ENCODE data around the gene KIF21B. TPM values are rescaled to one million over a fixed set of nuclear protein-coding genes. Genes with fewer than 3 reads are reported as not detected.
"Not testable (repeated sequence)": the region's sequence is repeated elsewhere in the genome, so short reads cannot be mapped to it uniquely, and the experiment has no call there.

Gene KIF21B
- total RNA-seq, 5 donors from 2014 or later (not counting 1 experiment from before 2014, with no cell fraction given) = 70.8 to 110 (median 101) TPM

GRCh38 chr1:200949626-200950025 is 73.9 kb downstream of the KIF21B start:
- CTCF ChIA-PET = no interaction called here
- H3K4me3 Mint-ChIP-seq = no peak overlapping the region
- peaks cover 0 to 10% (median 0%) of the 10 kb centered on the region in 3 donors for H3K9me3 Mint-ChIP-seq

GRCh38 chr1:200947059-200947566 is 76.4 kb downstream of the KIF21B start:
- no peaks in the 10 kb centered on the region for H3K4me1 Mint-ChIP-seq

More at GRCh38 chr1:200949626-200950025, 73.9 kb downstream of the KIF21B start:
- POLR2A ChIA-PET = no interaction called here
- no peak for DNase-seq
- H3K9me3 ChIP-seq = no peaks in the 10 kb centered on the region
- H3K27ac ChIP-seq (ENCODE audit: low read length) = no peak overlapping the region
- H3K36me3 ChIP-seq (ENCODE audit: control insufficient read depth in 2 of 2, extremely low read depth in 1 of 2, insufficient read depth in 1 of 2, low read length in 1 of 2) = no peaks in the 10 kb centered on the region
- Mint-ChIP-seq H3K27me3 (peaks cover 3 to 10% of the 10 kb centered on the region in 2 donors), H3K4me1 (no peaks in the 10 kb centered on the region), H3K36me3 (no peaks in the 10 kb centered on the region), H3K27ac (no peak overlapping the region)
- 93% methylated on average over 8 of the region's 8 CpGs for WGBS (ENCODE audit: insufficient coverage)
- ATAC-seq (replicated peaks in 1 of 4) = no peak
- H3K27me3 ChIP-seq (replicated peaks in 1 of 2; ENCODE audit: control insufficient read depth in 2 of 2, extremely low read depth in 1 of 2, insufficient read depth in 2 of 2, low read length in 1 of 2) = peaks cover 0 to 11% of the 10 kb centered on the region in 2 experiments
- H3K4me3 ChIP-seq (ENCODE audit: control insufficient read depth in 1 of 2, extremely low read depth in 1 of 2, low read length in 1 of 2) = no peak overlapping the region
- H3K4me1 ChIP-seq (ENCODE audit: control insufficient read depth in 1 of 2, extremely low read depth in 1 of 2, insufficient read depth in 2 of 2, low read length in 2 of 2) = no peaks in the 10 kb centered on the region

GRCh38 chr1:200945111-200945510 is 78.4 kb downstream of the KIF21B start:
- peaks cover 5 to 28% (median 5%) of the 10 kb centered on the region in 3 donors for H3K9me3 Mint-ChIP-seq
- ChIA-PET CTCF (no interaction called here), POLR2A (no interaction called here)
- H3K36me3 Mint-ChIP-seq = no peaks in the 10 kb centered on the region
- WGBS (ENCODE audit: insufficient coverage) = no CpG with 5 or more reads among the region's 3 CpGs
- no peak overlapping the region for H3K4me3 Mint-ChIP-seq
- ATAC-seq (replicated peaks in 1 of 4) (no peak), DNase-seq (no peak)
- H3K27ac Mint-ChIP-seq = no peak overlapping the region
- H3K27me3 Mint-ChIP-seq = peaks cover 3 to 10% of the 10 kb centered on the region in 2 donors
- Histone ChIP-seq H3K27ac (ENCODE audit: low read length) (no peak overlapping the region), H3K36me3 (ENCODE audit: control insufficient read depth in 2 of 2, extremely low read depth in 1 of 2, insufficient read depth in 1 of 2, low read length in 1 of 2) (no peaks in the 10 kb centered on the region), H3K4me3 (ENCODE audit: control insufficient read depth in 1 of 2, extremely low read depth in 1 of 2, low read length in 1 of 2) (no peak overlapping the region), H3K27me3 (replicated peaks in 1 of 2; ENCODE audit: control insufficient read depth in 2 of 2, extremely low read depth in 1 of 2, insufficient read depth in 2 of 2, low read length in 1 of 2) (peaks cover 0 to 11% of the 10 kb centered on the region in 2 experiments), H3K4me1 (ENCODE audit: control insufficient read depth in 1 of 2, extremely low read depth in 1 of 2, insufficient read depth in 2 of 2, low read length in 2 of 2) (no peaks in the 10 kb centered on the region), H3K9me3 (no peaks in the 10 kb centered on the region)
- peaks cover 0 to 2% (median 0%) of the 10 kb centered on the region in 3 donors for H3K4me1 Mint-ChIP-seq

More at GRCh38 chr1:200947059-200947566, 76.4 kb downstream of the KIF21B start:
- H3K4me3 Mint-ChIP-seq = no peak overlapping the region
- DNase-seq = no peak
- CTCF ChIA-PET = interaction anchor here in 1 of 2 donors (0.6 kb wide), 1 partner anchor 275 kb away, joined by 5 read pairs; no protein-coding TSS in a partner anchor
- Histone ChIP-seq H3K27me3 (replicated peaks in 1 of 2; ENCODE audit: control insufficient read depth in 2 of 2, extremely low read depth in 1 of 2, insufficient read depth in 2 of 2, low read length in 1 of 2) (peaks cover 0 to 11% of the 10 kb centered on the region in 2 experiments), H3K4me1 (ENCODE audit: control insufficient read depth in 1 of 2, extremely low read depth in 1 of 2, insufficient read depth in 2 of 2, low read length in 2 of 2) (no peaks in the 10 kb centered on the region), H3K27ac (ENCODE audit: low read length) (no peak overlapping the region), H3K36me3 (ENCODE audit: control insufficient read depth in 2 of 2, extremely low read depth in 1 of 2, insufficient read depth in 1 of 2, low read length in 1 of 2) (no peaks in the 10 kb centered on the region), H3K9me3 (no peaks in the 10 kb centered on the region), H3K4me3 (ENCODE audit: control insufficient read depth in 1 of 2, extremely low read depth in 1 of 2, low read length in 1 of 2) (no peak overlapping the region)
- H3K27me3 Mint-ChIP-seq = peaks cover 3 to 10% of the 10 kb centered on the region in 2 donors
- H3K36me3 Mint-ChIP-seq = no peaks in the 10 kb centered on the region
- POLR2A ChIA-PET = no interaction called here
- no peak overlapping the region for H3K27ac Mint-ChIP-seq
- WGBS (ENCODE audit: insufficient coverage) = no CpG with 5 or more reads among the region's 3 CpGs
- ATAC-seq (replicated peaks in 1 of 4) = no peak
- peaks cover 0 to 16% (median 2%) of the 10 kb centered on the region in 3 donors for H3K9me3 Mint-ChIP-seq

- no CpG with 5 or more reads among the region's 4 CpGs for WGBS (ENCODE audit: insufficient coverage)
- ATAC-seq (replicated peaks in 1 of 4) = peak; percentile 36 to 77 (median 60)
- ChIA-PET POLR2A (interaction anchor here (0.5 to 0.6 kb wide), 5 partner anchors 32 to 325 kb away, joined by 4 to 7 read pairs (median 4); partner anchors contain the start of gene DDX59 (in 1 of the 2)), CTCF (interaction anchor here (0.5 to 0.7 kb wide), 6 partner anchors 18 to 1531 kb away, joined by 3 to 6 read pairs (median 4); no protein-coding TSS in a partner anchor)
- Mint-ChIP-seq H3K4me3 (no peak overlapping the region), H3K27me3 (no peaks in the 10 kb centered on the region), H3K27ac (no peak overlapping the region), H3K4me1 (peaks cover 0 to 7% (median 6%) of the 10 kb centered on the region in 3 donors), H3K9me3 (peaks cover 5 to 15% (median 5%) of the 10 kb centered on the region in 3 donors), H3K36me3 (no peaks in the 10 kb centered on the region)
- Histone ChIP-seq H3K27ac (ENCODE audit: low read length) (no peak overlapping the region), H3K36me3 (ENCODE audit: control insufficient read depth in 2 of 2, extremely low read depth in 1 of 2, insufficient read depth in 1 of 2, low read length in 1 of 2) (no peaks in the 10 kb centered on the region), H3K27me3 (replicated peaks in 1 of 2; ENCODE audit: control insufficient read depth in 2 of 2, extremely low read depth in 1 of 2, insufficient read depth in 2 of 2, low read length in 1 of 2) (no peaks in the 10 kb centered on the region), H3K9me3 (no peaks in the 10 kb centered on the region), H3K4me3 (ENCODE audit: control insufficient read depth in 1 of 2, extremely low read depth in 1 of 2, low read length in 1 of 2) (no peak overlapping the region), H3K4me1 (ENCODE audit: control insufficient read depth in 1 of 2, extremely low read depth in 1 of 2, insufficient read depth in 2 of 2, low read length in 2 of 2) (peaks cover 0 to 4% of the 10 kb centered on the region in 2 experiments)
- peak in 12 of 35 experiments; percentile 2 to 19 (median 11) for DNase-seq
Measured at GRCh38 chr1:200938955-200939354, 84.6 kb downstream of the KIF21B start.

GRCh38 chr1:200935286-200935962 is 88.1 kb downstream of the KIF21B start:
- POLR2A ChIA-PET = not testable (repeated sequence)

GRCh38 chr1:200934676-200935245 is 88.8 kb downstream of the KIF21B start:
- peaks cover 0 to 4% of the 10 kb centered on the region in 2 donors for H3K27me3 Mint-ChIP-seq
- no peaks in the 10 kb centered on the region for H3K27me3 ChIP-seq (replicated peaks in 1 of 2; ENCODE audit: control insufficient read depth in 2 of 2, extremely low read depth in 1 of 2, insufficient read depth in 2 of 2, low read length in 1 of 2)
- no peak overlapping the region for H3K27ac ChIP-seq (ENCODE audit: low read length)
- H3K4me1 ChIP-seq (ENCODE audit: control insufficient read depth in 1 of 2, extremely low read depth in 1 of 2, insufficient read depth in 2 of 2, low read length in 2 of 2) = peaks cover under 1 to 4% of the 10 kb centered on the region in 2 experiments
- CTCF ChIA-PET = no interaction called here
- no peak overlapping the region for H3K4me3 Mint-ChIP-seq
- 94% methylated on average over 5 of the region's 13 CpGs for WGBS (ENCODE audit: insufficient coverage)
- no peaks in the 10 kb centered on the region for H3K9me3 Mint-ChIP-seq
- H3K27ac Mint-ChIP-seq = no peak overlapping the region
- no peaks in the 10 kb centered on the region for H3K36me3 ChIP-seq (ENCODE audit: control insufficient read depth in 2 of 2, extremely low read depth in 1 of 2, insufficient read depth in 1 of 2, low read length in 1 of 2)
- ATAC-seq (replicated peaks in 1 of 4) (no peak), DNase-seq (no peak)
- POLR2A ChIA-PET = no interaction called here
- H3K4me1 Mint-ChIP-seq = peaks cover 0 to 6% (median 6%) of the 10 kb centered on the region in 3 donors
- H3K9me3 ChIP-seq = no peaks in the 10 kb centered on the region
- no peak overlapping the region for H3K4me3 ChIP-seq (ENCODE audit: control insufficient read depth in 1 of 2, extremely low read depth in 1 of 2, low read length in 1 of 2)
- H3K36me3 Mint-ChIP-seq = no peaks in the 10 kb centered on the region

More at GRCh38 chr1:200935286-200935962, 88.1 kb downstream of the KIF21B start:
- H3K36me3 Mint-ChIP-seq; H3K4me3 Mint-ChIP-seq; H3K9me3 ChIP-seq; H3K4me1 Mint-ChIP-seq; H3K36me3 ChIP-seq (ENCODE audit: control insufficient read depth in 2 of 2, extremely low read depth in 1 of 2, insufficient read depth in 1 of 2, low read length in 1 of 2); H3K9me3 Mint-ChIP-seq; H3K27ac ChIP-seq (ENCODE audit: low read length); H3K27me3 Mint-ChIP-seq; H3K27ac Mint-ChIP-seq; H3K4me1 ChIP-seq (ENCODE audit: control insufficient read depth in 1 of 2, extremely low read depth in 1 of 2, insufficient read depth in 2 of 2, low read length in 2 of 2); CTCF ChIA-PET; ATAC-seq (replicated peaks in 1 of 4); H3K27me3 ChIP-seq (replicated peaks in 1 of 2; ENCODE audit: control insufficient read depth in 2 of 2, extremely low read depth in 1 of 2, insufficient read depth in 2 of 2, low read length in 1 of 2); H3K4me3 ChIP-seq (ENCODE audit: control insufficient read depth in 1 of 2, extremely low read depth in 1 of 2, low read length in 1 of 2); DNase-seq: not testable (repeated sequence)
- 97% methylated on average over 4 of the region's 18 CpGs for WGBS (ENCODE audit: insufficient coverage)
